ENCODE results near the gene SETD1A.

SETD1A gene

DNA sequence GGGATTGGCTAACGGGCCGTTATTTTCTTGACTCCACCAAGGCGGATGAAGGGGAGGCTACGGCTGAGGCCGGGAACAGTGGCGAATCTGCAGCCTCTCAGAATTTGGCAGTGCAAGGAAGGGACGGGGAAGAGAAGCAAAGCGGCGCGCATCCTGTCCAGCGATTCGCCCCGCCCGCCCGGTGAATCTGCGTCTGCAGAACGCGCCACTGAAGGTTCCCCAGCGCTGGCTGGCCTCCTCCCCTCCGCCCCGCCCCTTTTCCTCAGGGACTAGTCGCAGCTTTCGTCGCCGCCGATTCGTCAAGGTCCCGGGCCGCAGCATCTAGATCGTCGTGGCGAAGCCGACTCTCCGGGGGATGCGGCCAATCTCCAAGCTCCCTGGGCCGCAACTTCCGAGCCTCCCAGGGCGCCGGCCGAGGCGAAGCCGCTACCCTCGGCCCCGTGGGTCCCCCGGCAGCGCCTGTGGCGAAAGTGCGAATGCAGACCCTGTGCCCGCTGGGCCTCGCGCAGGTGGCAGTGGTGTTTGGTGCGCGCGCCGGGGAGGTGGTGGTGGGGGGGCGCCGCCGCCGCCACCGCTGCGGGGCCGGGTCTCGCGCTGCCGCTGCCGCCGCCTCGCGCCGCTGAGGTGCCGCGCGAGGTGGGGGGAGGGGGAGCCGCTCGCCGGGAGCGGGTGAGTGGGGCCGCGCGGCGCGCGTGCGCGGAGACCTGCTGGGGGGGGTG is at the start of gene SETD1A:
Gene SETD1A, plus strand, starts transcription at position 299 of the 719 bp plus-strand sequence. CDS start 978 bp downstream, outside the sequence.
- DNase-seq: peak; percentile 92

GRCh38 chr16:30910427-30911029 is 47.0 kb upstream of the SETD1A start:
- DNase-seq: no peak

GRCh38 chr16:30912794-30913412 is 44.7 kb upstream of the SETD1A start:
- DNase-seq: no peak

- no peak for DNase-seq
These were observed 42.7 kb upstream of the SETD1A start for GRCh38 chr16:30914830-30915229.

DNA sequence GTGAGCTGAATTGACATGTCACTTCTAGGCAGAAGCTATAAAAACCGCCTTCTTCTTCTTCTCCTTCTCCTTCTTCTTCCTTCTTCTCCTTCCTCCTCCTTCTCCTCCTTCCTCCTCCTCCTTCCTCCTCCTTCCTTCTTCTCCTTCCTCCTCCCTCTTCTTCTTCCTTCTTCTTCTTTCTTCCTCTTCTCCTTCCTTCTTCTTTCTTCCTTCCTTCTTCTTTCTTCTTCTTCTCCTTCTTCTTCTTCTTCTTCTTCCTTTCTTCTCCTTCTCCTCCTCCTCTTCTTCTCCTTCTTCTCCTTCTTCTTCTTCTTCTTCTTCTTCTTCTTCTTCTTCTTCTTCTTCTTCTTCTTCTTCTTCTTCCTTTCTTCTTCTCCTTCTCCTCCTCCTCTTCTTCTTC is 38.9 kb upstream of the SETD1A start:
- DNase-seq: no peak

GRCh38 chr16:30920891-30921290 is 36.7 kb upstream of the SETD1A start:
- no peak for DNase-seq

DNA sequence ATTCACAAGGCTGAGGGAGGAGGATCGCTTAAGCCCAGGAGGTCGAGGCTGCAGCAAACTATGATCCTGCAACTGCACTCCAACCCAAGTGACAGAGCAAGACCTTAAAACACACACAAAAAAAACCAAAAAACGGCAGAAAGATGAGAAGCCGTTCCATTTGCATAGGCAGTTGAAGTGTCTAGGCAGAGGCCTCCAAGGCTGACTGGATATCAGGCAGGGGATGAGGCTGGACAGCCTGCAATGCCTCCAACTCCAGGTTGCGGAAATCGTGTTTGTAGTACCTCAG is 36.2 kb upstream of the SETD1A start:
- no peak for DNase-seq

DNA sequence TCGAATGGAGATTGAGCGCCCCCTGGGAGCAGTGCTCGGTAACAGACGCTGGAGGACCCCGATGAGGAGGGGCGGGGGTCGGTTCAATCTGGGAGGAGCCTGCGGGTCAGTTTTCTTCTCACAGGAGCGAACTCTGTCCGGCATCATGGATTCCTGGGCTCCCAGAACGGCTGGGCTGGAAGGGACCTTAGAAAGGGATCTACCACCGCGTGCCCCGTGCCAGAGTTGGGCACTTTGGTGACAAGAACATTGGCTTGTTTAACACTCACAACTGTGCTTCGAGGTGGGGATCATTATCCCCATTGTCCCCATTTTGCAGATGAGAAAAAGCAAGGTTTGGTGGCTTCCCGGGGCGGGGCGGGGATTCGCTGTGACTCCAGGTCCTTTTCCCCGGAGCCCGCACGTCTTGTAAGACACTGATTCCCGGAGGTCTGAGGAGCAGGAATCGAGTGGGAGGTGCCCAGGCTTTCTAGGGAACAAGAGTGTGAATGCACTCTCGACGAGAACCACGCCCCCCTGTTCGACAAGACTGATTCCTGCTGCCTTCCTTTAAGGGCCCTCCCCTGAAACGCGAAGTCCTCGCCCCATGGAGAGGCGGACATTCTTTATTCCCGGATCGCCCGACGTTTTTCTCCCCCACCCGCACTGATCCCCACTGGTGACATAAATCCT is 35.7 kb upstream of the SETD1A start:
- DNase-seq: peak; percentile 78

- DNase-seq: peak; percentile 99
These were observed 35.1 kb upstream of the SETD1A start for GRCh38 chr16:30922420-30922959.

DNA sequence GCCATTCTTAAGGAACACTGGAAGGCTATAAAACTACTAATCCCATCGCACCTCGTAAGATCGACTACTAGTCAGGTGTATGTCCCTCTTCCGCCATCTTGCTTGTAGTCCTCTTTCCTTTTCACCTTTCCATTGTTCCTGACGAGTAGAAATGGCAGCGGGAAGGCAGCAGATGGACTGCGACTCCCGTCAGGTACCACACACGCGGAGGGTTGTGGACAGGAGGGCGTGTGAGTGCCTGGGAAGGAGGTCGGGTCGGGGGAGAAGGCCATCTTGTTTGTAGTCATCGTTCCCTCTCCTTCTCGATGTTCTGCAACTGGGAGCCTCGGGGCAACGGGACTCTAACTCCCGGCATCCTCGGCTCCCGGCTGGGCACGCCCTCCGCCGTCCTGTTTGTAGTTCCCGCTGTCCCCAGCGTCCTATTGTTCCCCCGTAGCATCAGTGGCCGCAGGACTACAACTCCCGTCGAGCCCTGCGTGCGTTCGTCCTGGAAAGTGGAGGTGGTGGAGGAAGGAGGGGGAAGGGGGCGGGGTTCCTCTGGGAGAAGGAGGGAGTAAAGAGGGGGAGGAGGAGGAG is 34.5 kb upstream of the SETD1A start:
- DNase-seq: peak; percentile 93

- no peak for DNase-seq
These were observed 33.9 kb upstream of the SETD1A start, which contains the start of gene FBXL19 for GRCh38 chr16:30923554-30924075. FBXL19 (plus strand) TSS chr16:30923572; CDS start chr16:30925755, 2,183 bp downstream.

DNA sequence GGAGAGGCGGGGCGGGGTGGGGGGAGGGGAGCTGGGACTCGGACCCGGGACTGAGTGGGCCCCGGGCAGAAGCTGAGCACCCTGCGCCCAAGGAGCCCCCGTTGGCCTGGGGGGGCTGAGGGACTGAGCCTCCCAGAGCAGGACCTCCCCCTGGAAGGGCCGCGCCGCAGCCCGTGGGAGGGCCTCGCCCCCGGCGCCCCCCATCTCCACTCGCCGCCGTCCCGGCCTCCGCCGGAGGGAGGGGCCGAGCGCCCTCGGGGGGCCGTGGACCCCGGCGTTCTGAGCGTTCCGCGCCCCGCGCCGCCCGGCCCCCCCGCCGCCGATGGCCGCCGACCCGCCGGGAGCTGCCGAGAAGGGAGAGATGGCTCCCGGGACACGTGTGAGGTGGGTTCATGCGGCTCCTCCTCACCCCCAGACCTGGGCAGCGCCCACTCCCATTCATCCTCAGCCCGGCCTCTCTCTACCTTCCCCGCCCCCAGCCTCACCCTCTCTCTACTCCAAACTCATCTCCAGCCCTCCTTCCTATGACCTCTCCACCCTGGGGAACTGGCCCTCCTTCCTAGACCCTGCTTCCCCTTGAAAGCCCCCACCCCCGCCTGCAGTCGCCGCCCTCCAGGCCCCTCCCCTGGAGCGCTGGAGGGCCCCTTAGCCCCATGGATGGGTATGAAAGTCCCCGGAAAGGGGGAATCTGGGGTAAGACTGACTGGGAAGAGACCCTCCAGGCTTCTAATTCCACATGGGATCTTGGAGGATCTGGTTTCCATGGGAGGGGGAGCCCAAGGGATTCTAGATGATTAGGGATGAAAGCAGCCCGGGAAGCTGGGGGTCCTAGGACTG is 33.3 kb upstream of the SETD1A start:
- DNase-seq: no peak

GRCh38 chr16:30924913-30925631 is 32.5 kb upstream of the SETD1A start:
- DNase-seq: no peak

DNA sequence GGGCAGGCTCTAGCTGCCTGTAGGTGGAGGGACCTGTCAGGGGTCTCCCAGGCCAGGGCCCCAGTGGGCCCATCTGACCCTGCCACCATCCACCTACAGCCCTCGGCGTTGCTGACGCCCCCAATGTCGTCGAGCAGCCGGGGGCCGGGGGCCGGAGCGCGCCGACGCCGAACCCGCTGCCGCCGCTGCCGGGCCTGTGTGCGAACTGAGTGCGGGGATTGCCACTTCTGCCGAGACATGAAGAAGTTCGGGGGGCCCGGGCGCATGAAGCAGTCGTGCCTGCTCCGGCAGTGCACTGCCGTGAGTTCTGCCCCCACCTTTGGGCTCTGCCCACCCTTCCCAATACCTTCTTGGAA is 31.9 kb upstream of the SETD1A start:
- DNase-seq: no peak

GRCh38 chr16:30925995-30926811 is 31.4 kb upstream of the SETD1A start:
- DNase-seq: no peak

- DNase-seq: no peak
These were observed 30.4 kb upstream of the SETD1A start for GRCh38 chr16:30926937-30927788.

DNA sequence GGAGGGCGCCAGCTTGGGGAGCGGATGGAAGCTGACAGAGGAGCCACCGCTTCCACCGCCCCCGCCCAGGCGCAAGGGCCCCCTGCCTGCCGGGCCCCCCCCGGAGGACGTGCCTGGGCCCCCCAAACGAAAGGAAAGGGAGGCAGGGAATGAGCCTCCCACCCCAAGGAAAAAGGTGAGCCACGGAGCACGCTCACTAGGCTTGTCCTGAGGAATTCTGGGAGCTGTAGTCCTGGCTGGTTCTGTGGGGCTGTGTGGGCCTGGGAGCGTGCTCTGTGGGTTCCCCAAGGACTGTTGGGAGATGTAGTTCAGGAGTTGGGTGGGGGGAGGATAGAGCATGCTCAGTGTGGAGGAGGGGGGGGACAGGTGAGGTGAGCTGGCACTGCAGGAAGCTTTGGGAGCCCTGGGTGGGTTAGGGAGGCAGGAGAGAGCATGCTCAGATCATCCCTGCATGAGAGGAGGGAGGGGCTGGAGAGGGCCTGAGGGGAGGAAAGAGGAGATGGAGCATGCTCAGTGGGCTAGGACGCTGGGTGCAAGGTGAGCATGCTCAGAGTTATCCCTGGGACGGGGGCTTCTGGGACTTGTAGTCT is 29.7 kb upstream of the SETD1A start:
- no peak for DNase-seq

GRCh38 chr16:30928390-30928789 is 29.2 kb upstream of the SETD1A start:
- DNase-seq: no peak

DNA sequence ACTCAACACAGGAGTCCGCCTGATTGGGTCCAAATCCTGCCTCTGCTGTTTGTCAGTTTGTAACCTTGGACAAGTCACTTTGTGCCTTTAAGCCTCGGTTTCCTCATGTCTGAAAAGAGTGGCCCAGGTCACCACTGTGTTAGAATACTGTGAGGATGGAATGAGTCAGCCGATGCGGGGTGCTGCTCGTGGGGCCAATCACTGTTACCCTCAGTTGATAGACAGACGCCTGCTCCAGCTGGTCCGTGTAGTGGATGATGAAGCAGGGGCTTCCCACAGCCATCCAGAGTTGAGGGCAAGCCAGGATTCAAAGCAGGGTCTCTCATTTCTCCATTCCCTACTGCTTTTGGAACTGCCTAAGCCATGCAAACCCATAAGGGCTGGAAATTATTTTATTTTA is 28.4 kb upstream of the SETD1A start:
- DNase-seq: no peak
